SK-N-MC (cell line): Measurements from ENCODE around the gene NAA15.

Source experiments
- EZH2 ChIP-seq: fragments of 200-600 bp; sonication (generic); IDR thresholded peaks from one replicate; pipeline ENCODE4 v1.6.1; 2017; ENCODE audit warnings: antibody characterized with exemption
- FOXP2 ChIP-seq: optimal IDR thresholded peaks from 2 replicates; pipeline ENCODE3; 2011; ENCODE audit warnings: mild to moderate bottlenecking, moderate library complexity; ENCODE audit not compliant: insufficient read depth; ENCODE audit errors: extremely low read length, control extremely low read depth
- POLR2AphosphoS5 ChIP-seq: IDR thresholded peaks from 2 replicates; pipeline ENCODE4 v1.6.1; 2012; ENCODE audit warnings: mild to moderate bottlenecking, low read depth, low read length, borderline replicate concordance

GRCh38 chr4:139300431-139301112 is 733 bp upstream of the NAA15 start:
- TF ChIP-seq POLR2AphosphoS5 (no peak), EZH2 (no peak), FOXP2 (no peak)
